ENCODE results near the gene IRF5. TPM values are rescaled to one million over a fixed set of nuclear protein-coding genes. Genes with fewer than 3 reads are reported as not detected.

Gene IRF5
- total RNA-seq, 4 donors from 2014 or later = 7.6 to 14.5 (median 8.6) TPM

GRCh38 chr7:128931965-128932861, 5.5 kb upstream of the IRF5 start:
- 87% methylated on average over 18 of the region's 19 CpGs for WGBS
- no peaks in the 10 kb centered on the region for H3K36me3 ChIP-seq
- no peak overlapping the region for H3K4me3 ChIP-seq
- H3K9me3 ChIP-seq = no peaks in the 10 kb centered on the region
- no peak overlapping the region for H3K27ac ChIP-seq (replicated peaks in 1 of 4)
- peaks cover 0 to 5% (median under 1%) of the 10 kb centered on the region in 4 donors for H3K4me1 ChIP-seq
- DNase-seq (ENCODE audit: extremely low spot score) = no peak
- intact Hi-C loops (cut with DNase I) = no loop called here
- H3K27me3 ChIP-seq = peaks cover 0 to 84% (median 4%) of the 10 kb centered on the region in 4 donors
- TF ChIP-seq EP300 (IDR thresholded peaks at IDR 0.05) = no peak
- no peak for TF ChIP-seq POLR2A (IDR thresholded peaks at IDR 0.05; ENCODE audit: low read depth)
- no peak for TF ChIP-seq CTCF (IDR thresholded peaks at IDR 0.05)

- Histone ChIP-seq H3K4me3 (no peak overlapping the region), H3K9me3 (no peaks in the 10 kb centered on the region), H3K27me3 (peaks cover 0 to 84% (median 9%) of the 10 kb centered on the region in 4 donors), H3K27ac (replicated peaks in 1 of 4) (no peak overlapping the region), H3K36me3 (no peaks in the 10 kb centered on the region), H3K4me1 (peaks cover 0 to 11% (median 7%) of the 10 kb centered on the region in 4 donors)
- 79% methylated on average over 4 of the region's 4 CpGs for WGBS
- intact Hi-C loops (cut with DNase I) = no loop called here
- no peak for TF ChIP-seq POLR2AphosphoS5 (IDR thresholded peaks at IDR 0.05)
- TF ChIP-seq POLR2A (IDR thresholded peaks at IDR 0.05; ENCODE audit: low read depth) = no peak
- TF ChIP-seq CTCF (IDR thresholded peaks at IDR 0.05) = no peak
- no peak for TF ChIP-seq EP300 (IDR thresholded peaks at IDR 0.05)
- DNase-seq (ENCODE audit: extremely low spot score) = no peak
Measured at GRCh38 chr7:128932862-128933179, 4.9 kb upstream of the IRF5 start.

- no peak for DNase-seq (ENCODE audit: extremely low spot score)
- Histone ChIP-seq H3K4me3 (no peak overlapping the region), H3K4me1 (peaks cover 4 to 16% (median 12%) of the 10 kb centered on the region in 4 donors), H3K36me3 (no peaks in the 10 kb centered on the region), H3K27ac (replicated peaks in 1 of 4) (no peak overlapping the region), H3K27me3 (peaks cover 0 to 84% (median 13%) of the 10 kb centered on the region in 4 donors), H3K9me3 (no peaks in the 10 kb centered on the region)
- 83% methylated on average over 14 of the region's 15 CpGs for WGBS
- intact Hi-C loops (cut with DNase I) = no loop called here
- peak in 1 of 2 donors; percentile 11 for TF ChIP-seq POLR2AphosphoS5 (IDR thresholded peaks at IDR 0.05)
- TF ChIP-seq CTCF (IDR thresholded peaks at IDR 0.05) = no peak
Measured at GRCh38 chr7:128933180-128933891, 4.4 kb upstream of the IRF5 start.

- Histone ChIP-seq H3K9me3 (no peaks in the 10 kb centered on the region), H3K36me3 (no peaks in the 10 kb centered on the region), H3K27me3 (peaks cover 0 to 84% (median 13%) of the 10 kb centered on the region in 4 donors), H3K27ac (replicated peaks in 1 of 4) (peak overlapping the region in 2 of 4 donors; percentile 22 to 31), H3K4me3 (no peak overlapping the region), H3K4me1 (peaks cover 11 to 26% (median 20%) of the 10 kb centered on the region in 4 donors)
- TF ChIP-seq POLR2AphosphoS5 (IDR thresholded peaks at IDR 0.05) (no peak), CTCF (IDR thresholded peaks at IDR 0.05) (no peak), POLR2A (IDR thresholded peaks at IDR 0.05; ENCODE audit: low read depth) (no peak), EP300 (IDR thresholded peaks at IDR 0.05) (no peak)
- WGBS = 64% methylated on average over 14 of the region's 14 CpGs
- intact Hi-C loops (cut with DNase I) = no loop called here
- DNase-seq (ENCODE audit: extremely low spot score) = no peak
Measured at GRCh38 chr7:128934361-128935341, 3.1 kb upstream of the IRF5 start.
